ENCODE results near the gene BCL11A.

DNA sequence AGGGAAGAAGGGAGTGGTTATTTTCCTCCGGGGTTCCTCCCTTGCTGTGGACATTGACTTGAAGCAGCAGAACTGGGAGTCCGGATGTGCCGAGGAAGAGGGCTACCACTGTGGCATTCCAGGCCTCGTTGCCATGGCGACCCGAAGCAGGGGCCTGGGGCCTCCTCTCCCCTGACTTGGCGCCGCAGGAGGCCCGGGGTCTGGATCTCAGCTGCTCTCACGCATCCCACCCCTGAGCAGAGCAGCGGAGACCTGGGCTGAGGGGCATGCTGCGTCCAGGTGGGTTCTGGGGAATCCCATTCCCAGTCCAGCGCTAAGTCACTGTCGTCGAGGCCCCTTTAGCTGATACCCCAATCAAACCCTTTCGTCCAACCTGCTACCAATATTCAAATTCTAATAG lies 100.2 kb downstream of the BCL11A start:
- no peak for TF ChIP-seq MXI1 (conservative IDR thresholded peaks at IDR 0.05; ENCODE audit: poor library complexity, severe bottlenecking)
- TF ChIP-seq, protein P1, sequence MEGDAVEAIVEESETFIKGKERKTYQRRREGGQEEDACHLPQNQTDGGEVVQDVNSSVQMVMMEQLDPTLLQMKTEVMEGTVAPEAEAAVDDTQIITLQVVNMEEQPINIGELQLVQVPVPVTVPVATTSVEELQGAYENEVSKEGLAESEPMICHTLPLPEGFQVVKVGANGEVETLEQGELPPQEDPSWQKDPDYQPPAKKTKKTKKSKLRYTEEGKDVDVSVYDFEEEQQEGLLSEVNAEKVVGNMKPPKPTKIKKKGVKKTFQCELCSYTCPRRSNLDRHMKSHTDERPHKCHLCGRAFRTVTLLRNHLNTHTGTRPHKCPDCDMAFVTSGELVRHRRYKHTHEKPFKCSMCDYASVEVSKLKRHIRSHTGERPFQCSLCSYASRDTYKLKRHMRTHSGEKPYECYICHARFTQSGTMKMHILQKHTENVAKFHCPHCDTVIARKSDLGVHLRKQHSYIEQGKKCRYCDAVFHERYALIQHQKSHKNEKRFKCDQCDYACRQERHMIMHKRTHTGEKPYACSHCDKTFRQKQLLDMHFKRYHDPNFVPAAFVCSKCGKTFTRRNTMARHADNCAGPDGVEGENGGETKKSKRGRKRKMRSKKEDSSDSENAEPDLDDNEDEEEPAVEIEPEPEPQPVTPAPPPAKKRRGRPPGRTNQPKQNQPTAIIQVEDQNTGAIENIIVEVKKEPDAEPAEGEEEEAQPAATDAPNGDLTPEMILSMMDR (IDR thresholded peaks at IDR 0.05; ENCODE audit: poor library complexity, severe bottlenecking) = no peak
- TF ChIP-seq POLR2AphosphoS5 (IDR thresholded peaks at IDR 0.05) = no peak
- TF ChIP-seq, protein P2, sequence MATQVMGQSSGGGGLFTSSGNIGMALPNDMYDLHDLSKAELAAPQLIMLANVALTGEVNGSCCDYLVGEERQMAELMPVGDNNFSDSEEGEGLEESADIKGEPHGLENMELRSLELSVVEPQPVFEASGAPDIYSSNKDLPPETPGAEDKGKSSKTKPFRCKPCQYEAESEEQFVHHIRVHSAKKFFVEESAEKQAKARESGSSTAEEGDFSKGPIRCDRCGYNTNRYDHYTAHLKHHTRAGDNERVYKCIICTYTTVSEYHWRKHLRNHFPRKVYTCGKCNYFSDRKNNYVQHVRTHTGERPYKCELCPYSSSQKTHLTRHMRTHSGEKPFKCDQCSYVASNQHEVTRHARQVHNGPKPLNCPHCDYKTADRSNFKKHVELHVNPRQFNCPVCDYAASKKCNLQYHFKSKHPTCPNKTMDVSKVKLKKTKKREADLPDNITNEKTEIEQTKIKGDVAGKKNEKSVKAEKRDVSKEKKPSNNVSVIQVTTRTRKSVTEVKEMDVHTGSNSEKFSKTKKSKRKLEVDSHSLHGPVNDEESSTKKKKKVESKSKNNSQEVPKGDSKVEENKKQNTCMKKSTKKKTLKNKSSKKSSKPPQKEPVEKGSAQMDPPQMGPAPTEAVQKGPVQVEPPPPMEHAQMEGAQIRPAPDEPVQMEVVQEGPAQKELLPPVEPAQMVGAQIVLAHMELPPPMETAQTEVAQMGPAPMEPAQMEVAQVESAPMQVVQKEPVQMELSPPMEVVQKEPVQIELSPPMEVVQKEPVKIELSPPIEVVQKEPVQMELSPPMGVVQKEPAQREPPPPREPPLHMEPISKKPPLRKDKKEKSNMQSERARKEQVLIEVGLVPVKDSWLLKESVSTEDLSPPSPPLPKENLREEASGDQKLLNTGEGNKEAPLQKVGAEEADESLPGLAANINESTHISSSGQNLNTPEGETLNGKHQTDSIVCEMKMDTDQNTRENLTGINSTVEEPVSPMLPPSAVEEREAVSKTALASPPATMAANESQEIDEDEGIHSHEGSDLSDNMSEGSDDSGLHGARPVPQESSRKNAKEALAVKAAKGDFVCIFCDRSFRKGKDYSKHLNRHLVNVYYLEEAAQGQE (IDR thresholded peaks at IDR 0.05; ENCODE audit: borderline replicate concordance) = no peak
